Body of pancreas (tissue), 4 donors: ENCODE measurements around the gene WDR86.

Experiments used
- POLR2A ChIP-seq, 3 donors: fragments of 450-650 bp; IDR thresholded peaks; one replicate each; pipeline ENCODE4 v1.6.1; 2016; ENCODE audit warnings: antibody characterized with exemption in 3 of 3, mild to moderate bottlenecking in 2 of 3
- TF ChIP-seq, protein P1 (sequence below), 7 experiments: fragments of 450-650 bp in 4 of 7; fragments of 200-600 bp in 3 of 7; sonication (generic) in 3 of 7; IDR thresholded peaks; one replicate each; pipeline ENCODE4 v1.5.1; 2016 to 2019; ENCODE audit warnings: antibody characterized with exemption in 7 of 7

DNA sequence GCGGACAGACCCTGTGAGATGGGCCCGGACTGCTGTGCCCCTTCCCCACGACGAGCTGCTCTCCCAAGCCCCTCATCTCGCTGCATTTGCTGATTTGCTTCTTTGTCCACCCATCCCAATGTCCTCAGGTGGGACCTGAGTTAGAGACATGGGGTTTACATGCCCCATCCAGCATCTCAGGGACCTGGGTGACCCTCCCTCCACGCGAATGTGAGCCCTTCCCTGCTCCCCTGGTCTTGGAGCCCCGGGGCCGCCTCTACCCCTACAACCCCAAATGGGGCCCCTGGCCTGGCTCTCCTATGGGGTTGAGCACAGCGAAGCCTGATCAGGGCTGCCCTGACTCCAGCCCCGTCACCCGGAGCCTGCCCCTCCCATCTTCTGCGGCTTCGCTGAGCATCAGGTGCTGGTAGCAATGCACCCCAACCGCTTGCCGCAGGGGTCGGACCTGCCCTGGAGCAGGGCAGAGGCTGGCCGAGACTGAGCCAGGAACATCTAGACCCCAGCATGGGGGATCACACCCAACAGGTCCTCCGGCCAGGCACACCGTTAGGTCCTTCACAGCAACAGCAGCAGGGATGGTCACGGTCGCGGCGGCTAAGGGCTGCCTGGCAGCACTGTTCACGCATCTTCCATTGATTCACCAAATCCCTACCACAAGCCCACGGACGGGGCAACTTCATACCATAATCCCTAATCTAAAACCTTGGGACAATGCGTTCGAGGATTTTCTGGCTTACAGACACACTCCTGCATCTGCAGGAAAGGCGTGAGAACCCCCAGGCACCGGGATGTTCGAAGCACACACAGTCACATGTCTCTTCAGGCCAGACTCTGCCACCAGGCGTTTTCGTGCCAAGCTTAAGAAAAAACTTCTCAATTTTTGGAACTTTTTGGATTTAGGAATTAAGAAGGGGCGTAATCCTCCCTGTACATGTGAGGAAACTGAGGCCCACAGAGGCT, 15.5 kb downstream of the WDR86 start:
- TF ChIP-seq, protein P1, sequence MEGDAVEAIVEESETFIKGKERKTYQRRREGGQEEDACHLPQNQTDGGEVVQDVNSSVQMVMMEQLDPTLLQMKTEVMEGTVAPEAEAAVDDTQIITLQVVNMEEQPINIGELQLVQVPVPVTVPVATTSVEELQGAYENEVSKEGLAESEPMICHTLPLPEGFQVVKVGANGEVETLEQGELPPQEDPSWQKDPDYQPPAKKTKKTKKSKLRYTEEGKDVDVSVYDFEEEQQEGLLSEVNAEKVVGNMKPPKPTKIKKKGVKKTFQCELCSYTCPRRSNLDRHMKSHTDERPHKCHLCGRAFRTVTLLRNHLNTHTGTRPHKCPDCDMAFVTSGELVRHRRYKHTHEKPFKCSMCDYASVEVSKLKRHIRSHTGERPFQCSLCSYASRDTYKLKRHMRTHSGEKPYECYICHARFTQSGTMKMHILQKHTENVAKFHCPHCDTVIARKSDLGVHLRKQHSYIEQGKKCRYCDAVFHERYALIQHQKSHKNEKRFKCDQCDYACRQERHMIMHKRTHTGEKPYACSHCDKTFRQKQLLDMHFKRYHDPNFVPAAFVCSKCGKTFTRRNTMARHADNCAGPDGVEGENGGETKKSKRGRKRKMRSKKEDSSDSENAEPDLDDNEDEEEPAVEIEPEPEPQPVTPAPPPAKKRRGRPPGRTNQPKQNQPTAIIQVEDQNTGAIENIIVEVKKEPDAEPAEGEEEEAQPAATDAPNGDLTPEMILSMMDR (IDR thresholded peaks at IDR 0.05), result no peak
- TF ChIP-seq POLR2A (IDR thresholded peaks at IDR 0.05), result no peak
